ENCODE measurements around the gene GBX1.

DNA sequence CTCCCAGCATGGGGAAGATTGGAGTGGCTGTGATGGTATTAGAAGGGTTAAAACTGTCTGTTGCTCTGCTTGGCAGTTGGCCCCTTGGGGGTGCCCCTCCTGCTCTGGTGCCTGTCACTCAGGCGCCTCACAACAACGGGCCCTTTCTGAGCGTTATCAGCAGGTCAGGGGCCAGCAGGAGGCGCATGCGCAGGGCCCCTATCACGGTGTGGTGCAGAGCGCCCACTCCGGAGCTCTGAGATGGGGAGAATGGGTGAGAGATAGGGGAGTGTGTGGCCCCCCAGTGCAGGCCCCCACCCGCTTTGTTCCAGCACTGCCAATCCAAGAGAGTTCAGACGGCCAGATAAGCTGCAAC is 24.8 kb downstream of the GBX1 start:
- TF ChIP-seq, protein P1, sequence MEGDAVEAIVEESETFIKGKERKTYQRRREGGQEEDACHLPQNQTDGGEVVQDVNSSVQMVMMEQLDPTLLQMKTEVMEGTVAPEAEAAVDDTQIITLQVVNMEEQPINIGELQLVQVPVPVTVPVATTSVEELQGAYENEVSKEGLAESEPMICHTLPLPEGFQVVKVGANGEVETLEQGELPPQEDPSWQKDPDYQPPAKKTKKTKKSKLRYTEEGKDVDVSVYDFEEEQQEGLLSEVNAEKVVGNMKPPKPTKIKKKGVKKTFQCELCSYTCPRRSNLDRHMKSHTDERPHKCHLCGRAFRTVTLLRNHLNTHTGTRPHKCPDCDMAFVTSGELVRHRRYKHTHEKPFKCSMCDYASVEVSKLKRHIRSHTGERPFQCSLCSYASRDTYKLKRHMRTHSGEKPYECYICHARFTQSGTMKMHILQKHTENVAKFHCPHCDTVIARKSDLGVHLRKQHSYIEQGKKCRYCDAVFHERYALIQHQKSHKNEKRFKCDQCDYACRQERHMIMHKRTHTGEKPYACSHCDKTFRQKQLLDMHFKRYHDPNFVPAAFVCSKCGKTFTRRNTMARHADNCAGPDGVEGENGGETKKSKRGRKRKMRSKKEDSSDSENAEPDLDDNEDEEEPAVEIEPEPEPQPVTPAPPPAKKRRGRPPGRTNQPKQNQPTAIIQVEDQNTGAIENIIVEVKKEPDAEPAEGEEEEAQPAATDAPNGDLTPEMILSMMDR (IDR thresholded peaks at IDR 0.05): no peak
- TF ChIP-seq POLR2A (IDR thresholded peaks at IDR 0.05; ENCODE audit: low read depth) (no peak), POLR2AphosphoS5 (IDR thresholded peaks at IDR 0.05) (no peak)

Measured in esophagus muscularis mucosa (tissue), 3 donors.